Endothelial cell of umbilical vein (primary cell): ENCODE results near the gene KPTN. TPM values are rescaled to one million over a fixed set of nuclear protein-coding genes. Genes with fewer than 3 reads are reported as not detected.

ENCODE experiments used
- BruUV-seq: library from RNA; stranded (reverse); fragments of 400-500 nt; replicated peaks from 2 replicates; lab custom pipeline; 2021; lab: Mats Ljungman, UMichigan
- CTCF ChIA-PET: fragments of 300-600, 350-600 bp; sonication (Branson Sonifier 250); formaldehyde crosslinking; loops from one replicate; lab custom pipeline; 2021; ENCODE audit warnings: antibody characterized with exemption, inconsistent platforms; lab: Charles Lee
- POLR2A ChIA-PET: fragments of 300-600, 350-600 bp; sonication (Branson Sonifier 250); formaldehyde crosslinking; loops from one replicate; lab custom pipeline; 2021; ENCODE audit warnings: antibody characterized with exemption, inconsistent platforms; lab: Charles Lee
- DNase-seq: peaks from one replicate; pipeline ENCODE4 v3.0.0-alpha.2; 2011; ENCODE audit warnings: low read depth, low spot score
- FAIRE-seq: peaks from 2 replicates; lab custom pipeline; 2011; peaks lifted over from hg19 to GRCh38; lab: Jason Lieb, UNC
- H2AFZ ChIP-seq: 2 replicates; pipeline ENCODE4 v1.6.0; 2012; ENCODE audit warnings: low read depth, low read length, control low read depth, inconsistent platforms
- H3K27ac ChIP-seq: 2 replicates; pipeline ENCODE4 v1.5.1; 2011; ENCODE audit warnings: low read depth, mild to moderate bottlenecking, control low read depth, low read length, moderate library complexity; ENCODE audit not compliant: insufficient read depth
- H3K27me3 ChIP-seq, 2 experiments: 2 replicates each; pipeline versions ENCODE4 v1.6.0 to v1.6.1; 2011; ENCODE audit warnings: low read length in 2 of 2, mixed read lengths in 1 of 2; ENCODE audit not compliant: control insufficient read depth in 2 of 2, insufficient read depth in 2 of 2
- H3K36me3 ChIP-seq, 2 experiments: 2 replicates in 1 of 2; 3 replicates in 1 of 2; pipeline ENCODE4 v1.5.1; 2011; ENCODE audit warnings: low read length in 2 of 2, mild to moderate bottlenecking in 1 of 2, moderate library complexity in 1 of 2; ENCODE audit not compliant: control insufficient read depth in 2 of 2, insufficient read depth in 2 of 2; ENCODE audit errors: extremely low read depth in 1 of 2
- H3K4me1 ChIP-seq: 3 replicates; pipeline ENCODE4 v1.5.1; 2011; ENCODE audit warnings: mild to moderate bottlenecking, low read length; ENCODE audit not compliant: control insufficient read depth, insufficient read depth; ENCODE audit errors: extremely low read depth
- H3K4me2 ChIP-seq: 2 replicates; pipeline ENCODE4 v1.6.1; 2011; ENCODE audit warnings: low read length, control low read depth, mixed read lengths; ENCODE audit not compliant: insufficient read depth
- H3K4me3 ChIP-seq, 3 experiments: fragments of 200-600 bp in 1 of 3; sonication (generic), shearing (Covaris generic) in 1 of 3; replicated peaks in 1 of 3; 2 replicates each; pipeline ENCODE4 v1.5.1; 2011 to 2016; ENCODE audit warnings: control low read depth in 3 of 3, low read length in 3 of 3, mild to moderate bottlenecking in 2 of 3, inconsistent platforms in 1 of 3, low read depth in 1 of 3, moderate library complexity in 1 of 3; ENCODE audit not compliant: insufficient read depth in 1 of 3
- H3K79me2 ChIP-seq: 2 replicates; pipeline ENCODE4 v1.6.0; 2012; ENCODE audit warnings: low read length, inconsistent platforms; ENCODE audit not compliant: control insufficient read depth, insufficient read depth
- H3K9ac ChIP-seq: replicated peaks from 2 replicates; pipeline ENCODE3; 2011; ENCODE audit warnings: low read length, control low read depth; ENCODE audit not compliant: insufficient read depth; ENCODE audit errors: extremely low read depth
- H3K9me1 ChIP-seq: replicated peaks from 3 replicates; pipeline ENCODE4 v1.6.0; 2011; ENCODE audit warnings: mild to moderate bottlenecking, low read length; ENCODE audit not compliant: control insufficient read depth, insufficient read depth; ENCODE audit errors: extremely low read depth
- H3K9me3 ChIP-seq: replicated peaks from 2 replicates; pipeline ENCODE4 v1.5.1; 2012; ENCODE audit warnings: low read length, inconsistent platforms; ENCODE audit not compliant: control insufficient read depth, insufficient read depth
- H4K20me1 ChIP-seq: replicated peaks from 2 replicates; pipeline ENCODE3; 2011; ENCODE audit warnings: mild to moderate bottlenecking, low read length; ENCODE audit not compliant: control insufficient read depth, insufficient read depth; ENCODE audit errors: extremely low read depth
- EZH2 ChIP-seq: IDR thresholded peaks from 2 replicates; pipeline ENCODE4 v1.6.1; 2012; ENCODE audit warnings: borderline replicate concordance, low read depth, mild to moderate bottlenecking, moderate library complexity, low read length, inconsistent platforms; ENCODE audit not compliant: severe bottlenecking
- JUN ChIP-seq: IDR thresholded peaks from 2 replicates; pipeline ENCODE4 v1.6.1; 2011; ENCODE audit warnings: borderline replicate concordance, low read depth; ENCODE audit not compliant: insufficient read length, insufficient read depth
- MYC ChIP-seq: IDR thresholded peaks from one replicate; pipeline ENCODE4 v1.6.1; 2011; ENCODE audit warnings: mild to moderate bottlenecking, low read depth, low read length
- POLR2A ChIP-seq: IDR thresholded peaks from 2 replicates; pipeline ENCODE4 v1.6.1; 2012; ENCODE audit warnings: low read depth, mild to moderate bottlenecking, control low read depth, low read length
- POLR2AphosphoS5 ChIP-seq: IDR thresholded peaks from 2 replicates; pipeline ENCODE4 v1.6.1; 2012; ENCODE audit warnings: low read depth, mild to moderate bottlenecking, control low read depth, low read length, moderate library complexity; ENCODE audit not compliant: insufficient read depth
- dilution Hi-C: fragments of 300-500 bp; cut with MboI; formaldehyde crosslinking; loops from one replicate; pipeline ENCODE4 v1.15.0; 2019; ENCODE audit warnings: low sequenced_read_pairs; ENCODE audit not compliant: extremely low pct_ligation_motif_present
- intact Hi-C: fragments of 100-400 bp; cut with micrococcal nuclease; formaldehyde crosslinking; loops from one replicate; pipeline ENCODE4 v1.10.0; 2022
- polyA plus RNA-seq, 4 experiments: library from polyadenylated mRNA; depleted of rRNA in 3 of 4; stranded (reverse) in 3 of 4; unstranded in 1 of 4; fragments of >200 nt; gene quantifications; 2 replicates each; pipeline versions ENCODE4 v1.2.1 to v1.2.3, GENCODE V29; 2011 to 2012; ENCODE audit warnings: missing spikeins in 1 of 4
- total RNA-seq: library from RNA; stranded (reverse); gene quantifications from 2 replicates; pipeline ENCODE4 v1.2.3, GENCODE V29; 2021
- TF ChIP-seq, protein P1 (sequence below), 2 donors: IDR thresholded peaks; 1 replicate in 1 of 2; 2 replicates in 1 of 2; pipeline ENCODE4 v1.5.1; 2011; ENCODE audit warnings: low read length in 2 of 2, mild to moderate bottlenecking in 2 of 2, moderate library complexity in 2 of 2, control low read depth in 1 of 2, inconsistent platforms in 1 of 2, low read depth in 1 of 2; ENCODE audit not compliant: insufficient read depth in 1 of 2; ENCODE audit errors: extremely low read depth in 1 of 2

The KPTN gene
- total and polyA plus RNA-seq, 2 donors (not counting 3 experiments of a cell fraction or from before 2014, with no cell fraction given) = 14.7 to 15.5 TPM

DNA sequence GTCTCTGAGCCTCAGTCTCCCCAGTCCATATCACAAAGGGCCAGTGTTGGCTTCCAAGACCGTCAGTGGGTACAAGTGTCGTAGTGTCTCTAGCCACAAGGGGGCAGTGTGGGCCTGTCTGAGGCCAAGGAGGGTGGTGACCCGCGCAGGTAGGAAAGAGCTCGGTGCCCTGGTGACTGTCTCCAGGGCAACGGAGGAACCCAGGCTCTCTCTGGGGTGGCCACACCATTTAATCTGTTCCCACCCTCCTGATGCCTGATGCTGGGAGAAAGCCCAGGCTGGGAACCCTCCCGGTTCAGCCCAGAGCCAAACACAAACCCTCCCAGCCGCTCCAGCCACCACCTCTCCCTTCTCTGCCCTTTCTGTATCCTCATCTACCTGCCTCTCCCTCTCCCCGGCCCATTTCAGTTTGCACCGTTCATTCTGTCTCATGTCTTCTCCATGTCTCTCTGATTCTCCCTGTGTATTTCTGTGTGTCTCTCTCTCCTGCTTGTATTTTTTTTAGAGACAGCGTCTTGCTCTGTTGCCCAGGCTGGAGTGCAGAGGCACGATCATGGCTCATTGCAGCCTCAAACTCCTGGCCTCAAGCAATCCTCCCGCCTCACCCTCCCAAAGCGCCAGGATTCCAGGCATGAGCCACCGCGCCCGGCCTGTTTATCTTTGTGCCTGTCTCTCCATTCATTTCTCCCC lies 47.2 kb downstream of the KPTN start:
- peak; percentile 98 for FAIRE-seq
- POLR2A ChIA-PET = no interaction called here

More for the DNA sequence above, 47.2 kb downstream of the KPTN start:
- no peak overlapping the region for H3K4me3 ChIP-seq
- H3K9ac ChIP-seq = no peak overlapping the region
- no peaks in the 10 kb centered on the region for H4K20me1 ChIP-seq
- TF ChIP-seq POLR2AphosphoS5 (no peak), EZH2 (no peak), MYC (no peak), JUN (no peak), POLR2A (no peak)
- TF ChIP-seq, protein P1, sequence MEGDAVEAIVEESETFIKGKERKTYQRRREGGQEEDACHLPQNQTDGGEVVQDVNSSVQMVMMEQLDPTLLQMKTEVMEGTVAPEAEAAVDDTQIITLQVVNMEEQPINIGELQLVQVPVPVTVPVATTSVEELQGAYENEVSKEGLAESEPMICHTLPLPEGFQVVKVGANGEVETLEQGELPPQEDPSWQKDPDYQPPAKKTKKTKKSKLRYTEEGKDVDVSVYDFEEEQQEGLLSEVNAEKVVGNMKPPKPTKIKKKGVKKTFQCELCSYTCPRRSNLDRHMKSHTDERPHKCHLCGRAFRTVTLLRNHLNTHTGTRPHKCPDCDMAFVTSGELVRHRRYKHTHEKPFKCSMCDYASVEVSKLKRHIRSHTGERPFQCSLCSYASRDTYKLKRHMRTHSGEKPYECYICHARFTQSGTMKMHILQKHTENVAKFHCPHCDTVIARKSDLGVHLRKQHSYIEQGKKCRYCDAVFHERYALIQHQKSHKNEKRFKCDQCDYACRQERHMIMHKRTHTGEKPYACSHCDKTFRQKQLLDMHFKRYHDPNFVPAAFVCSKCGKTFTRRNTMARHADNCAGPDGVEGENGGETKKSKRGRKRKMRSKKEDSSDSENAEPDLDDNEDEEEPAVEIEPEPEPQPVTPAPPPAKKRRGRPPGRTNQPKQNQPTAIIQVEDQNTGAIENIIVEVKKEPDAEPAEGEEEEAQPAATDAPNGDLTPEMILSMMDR (IDR thresholded peaks at IDR 0.05; ENCODE audit: extremely low read depth in 1 of 2, insufficient read depth in 1 of 2, low read depth in 1 of 2, low read length in 2 of 2) = peak; percentile 73 to 88
- DNase-seq = peak; percentile 55
- no peaks in the 10 kb centered on the region for H3K79me2 ChIP-seq
- H2AFZ ChIP-seq = no peak overlapping the region
- BruUV-seq = no TSS peak
- no peak overlapping the region for H3K4me2 ChIP-seq
- dilution Hi-C loops (no loop called here), intact Hi-C loops (loop anchor here (1.0 to 5.0 kb wide), 4 partner anchors 78 to 270 kb away; partner anchors contain the start of gene NAPA)
- CTCF ChIA-PET = interaction anchor here (0.5 to 10.7 kb wide), 57 partner anchors 9 to 427 kb away, joined by 3 to 454 read pairs (median 5); partner anchors contain the start of genes EHD2, INAFM1, KPTN and NOP53
- no peaks in the 10 kb centered on the region for H3K36me3 ChIP-seq
- no peaks in the 10 kb centered on the region for H3K9me1 ChIP-seq
- H3K9me3 ChIP-seq = no peaks in the 10 kb centered on the region
- H3K4me1 ChIP-seq = no peaks in the 10 kb centered on the region
- no peak overlapping the region for H3K27ac ChIP-seq
- peaks cover 0 to 2% of the 10 kb centered on the region in 2 experiments for H3K27me3 ChIP-seq
